Activated CD8-positive, alpha-beta memory T cell treated with anti-CD3 and anti-CD28 coated beads, Interleukin-2, amount 10 ng/mL, durations not matched to agents 7 days and 5 days (primary cell): Measurements from ENCODE around the gene TTPAL. TPM values are rescaled to one million over a fixed set of nuclear protein-coding genes. Genes with fewer than 3 reads are reported as not detected.
A peak's percentile ranks its signal among the peaks of the same experiment; 100 is the strongest.

Experiments
- ATAC-seq: fragments of 150-1000 bp; cut with Tn5 transposase; one replicate; pipeline ENCODE4 v1.10.0; 2021; ENCODE audit warnings: moderate library complexity
- CTCF ChIA-PET: fragments of 350-600 bp; sonication (Branson Sonifier 250); formaldehyde crosslinking; loops from one replicate; lab custom pipeline; 2021; ENCODE audit warnings: antibody characterized with exemption; lab: Charles Lee
- DNase-seq: peaks from one replicate; pipeline ENCODE4 v3.0.0-alpha.2; 2020
- H3K27ac Mint-ChIP-seq: one replicate; pipeline ENCODE4 v1.8.0; 2021; ENCODE audit warnings: mild to moderate bottlenecking, mixed read lengths
- H3K27me3 Mint-ChIP-seq: one replicate; pipeline ENCODE4 v1.8.0; 2021; ENCODE audit warnings: mixed read lengths
- H3K36me3 Mint-ChIP-seq: one replicate; pipeline ENCODE4 v1.8.0; 2021; ENCODE audit warnings: mild to moderate bottlenecking, mixed read lengths
- H3K4me1 Mint-ChIP-seq: one replicate; pipeline ENCODE4 v1.8.0; 2021; ENCODE audit warnings: mixed read lengths
- H3K4me3 Mint-ChIP-seq: one replicate; pipeline ENCODE4 v1.8.0; 2021; ENCODE audit warnings: mild to moderate bottlenecking, moderate library complexity, mixed read lengths
- H3K9me3 Mint-ChIP-seq: one replicate; pipeline ENCODE4 v1.8.0; 2022; ENCODE audit warnings: low read depth, mixed read lengths
- total RNA-seq, 2 experiments: library from RNA; stranded (reverse); gene quantifications; one replicate each; pipeline ENCODE4 v1.2.3, GENCODE V29; 2021

TTPAL gene
- total RNA-seq, 2 experiments from 2014 or later: 16.5 to 23.9 TPM

DNA sequence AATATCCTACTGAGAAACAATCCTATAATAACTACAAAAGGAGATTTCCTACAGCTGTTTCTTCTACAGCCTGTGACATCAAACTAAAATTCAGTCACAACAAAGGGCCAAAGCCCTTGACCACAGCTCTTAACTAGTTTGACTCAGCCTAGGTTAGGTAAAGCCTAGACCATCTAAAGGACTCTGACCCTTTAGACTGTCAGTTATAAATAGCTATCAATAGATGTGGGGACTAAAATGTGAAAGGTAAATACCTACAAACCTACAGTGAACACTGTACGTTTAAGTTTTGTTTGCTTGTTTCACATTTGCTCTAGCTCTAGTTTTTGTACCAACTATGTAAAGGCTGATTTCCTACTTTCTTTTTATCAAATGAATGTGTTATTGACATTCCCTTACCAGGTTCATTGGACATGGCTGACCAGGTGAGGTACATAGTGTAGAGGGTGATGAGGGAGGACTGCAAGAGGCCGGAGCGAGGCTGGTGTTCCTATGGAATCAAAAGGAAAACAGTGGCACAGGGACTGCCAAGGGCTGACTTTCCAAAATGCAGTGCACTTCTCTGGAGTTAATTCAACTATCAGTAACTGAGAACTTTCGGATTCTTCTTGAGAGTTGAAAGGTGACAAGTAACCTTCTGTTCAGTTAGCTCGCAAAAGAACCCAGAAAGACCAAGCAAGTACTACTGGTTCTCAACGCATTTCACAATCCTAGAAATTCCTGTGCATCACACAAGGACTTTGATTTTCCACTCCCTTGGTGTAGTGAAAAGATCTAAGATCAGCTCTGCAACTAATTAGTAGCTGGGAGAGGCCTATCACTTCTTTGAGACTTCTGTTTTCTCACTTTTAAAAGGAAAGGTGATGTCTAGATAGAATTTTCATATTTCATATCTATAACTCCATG, 29.0 kb downstream of the TTPAL start:
- H3K4me1 Mint-ChIP-seq: no peaks in the 10 kb centered on the region

DNA sequence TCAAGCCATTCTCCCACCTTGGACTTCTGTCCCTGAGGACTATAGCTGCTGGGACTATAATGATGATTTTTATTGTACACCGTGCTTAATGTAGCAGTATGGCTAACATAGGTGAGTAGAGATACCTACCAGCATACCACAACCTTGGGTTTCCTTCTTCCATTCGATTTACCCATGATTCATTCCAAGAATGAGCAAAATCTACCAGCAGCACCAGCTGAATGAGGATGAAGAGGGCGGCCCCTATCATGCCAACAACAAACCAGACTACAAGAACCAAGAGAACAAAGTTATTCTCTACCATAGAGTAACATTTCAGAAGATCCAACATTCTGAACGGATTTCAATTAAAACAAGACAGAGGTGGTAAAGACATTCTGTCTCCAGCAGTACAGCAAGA, 34.1 kb downstream of the TTPAL start:
- Mint-ChIP-seq H3K9me3 (no peaks in the 10 kb centered on the region), H3K4me3 (no peak overlapping the region), H3K4me1 (peaks cover 17% of the 10 kb centered on the region), H3K36me3 (peaks cover 36% of the 10 kb centered on the region), H3K27me3 (no peaks in the 10 kb centered on the region), H3K27ac (no peak overlapping the region)
- DNase-seq (no peak), ATAC-seq (no peak)
- CTCF ChIA-PET: interaction anchor here (0.8 to 1.0 kb wide), 3 partner anchors 12 to 176 kb away, joined by 3 to 4 read pairs (median 4); partner anchors contain the start of gene SERINC3

More for the DNA sequence above, 29.0 kb downstream of the TTPAL start:
- H3K27ac Mint-ChIP-seq: no peak overlapping the region
- H3K4me3 Mint-ChIP-seq: no peak overlapping the region
- DNase-seq (no peak), ATAC-seq (no peak)
- H3K36me3 Mint-ChIP-seq: peaks cover 46% of the 10 kb centered on the region
- H3K27me3 Mint-ChIP-seq: no peaks in the 10 kb centered on the region
- no peaks in the 10 kb centered on the region for H3K9me3 Mint-ChIP-seq
- CTCF ChIA-PET: no interaction called here

DNA sequence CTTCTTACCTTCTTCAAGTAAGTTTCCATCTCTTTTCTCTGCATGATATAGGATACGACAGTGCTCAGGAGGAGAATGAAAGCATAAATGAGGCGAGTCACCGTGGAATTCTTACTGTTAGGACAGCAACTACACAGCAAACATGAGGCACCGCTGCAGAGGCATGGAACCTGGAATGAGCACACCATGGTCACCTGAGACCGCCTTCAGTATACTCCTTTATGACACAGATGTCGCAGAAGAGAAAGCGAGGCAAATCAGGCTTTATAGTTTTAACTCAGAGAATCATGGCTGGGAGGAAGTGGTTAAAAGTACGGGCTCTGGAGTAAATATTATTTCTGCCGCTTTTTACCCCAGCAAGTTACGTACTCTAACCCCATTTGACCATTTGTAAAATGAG, 38.2 kb downstream of the TTPAL start:
- Mint-ChIP-seq H3K27me3 (no peaks in the 10 kb centered on the region), H3K27ac (no peak overlapping the region), H3K36me3 (peaks cover 24% of the 10 kb centered on the region), H3K9me3 (no peaks in the 10 kb centered on the region), H3K4me1 (peaks cover 27% of the 10 kb centered on the region), H3K4me3 (no peak overlapping the region)
- DNase-seq: no peak
- CTCF ChIA-PET: no interaction called here
- ATAC-seq: peak; percentile 16

DNA sequence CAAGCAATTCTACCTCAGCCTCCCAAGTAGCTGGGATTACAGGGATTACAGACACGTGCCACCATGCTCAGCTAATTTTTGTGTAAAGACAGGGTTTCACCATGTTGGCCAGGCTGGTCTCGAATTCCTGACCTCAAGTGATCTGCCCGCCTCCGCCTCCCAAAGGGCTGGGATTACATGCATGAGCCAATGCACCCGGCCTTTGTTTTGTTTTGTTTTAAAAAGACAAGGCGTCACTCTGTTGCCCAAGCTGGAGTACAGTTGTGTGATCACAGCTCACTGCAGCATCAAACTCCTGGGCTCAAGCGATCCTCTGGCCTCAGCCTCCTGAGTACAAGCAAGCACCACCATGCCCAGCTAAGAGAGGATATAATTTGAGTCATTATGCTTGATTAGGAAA, 40.8 kb downstream of the TTPAL start:
- Mint-ChIP-seq H3K4me1 (peaks cover 45% of the 10 kb centered on the region), H3K36me3 (peaks cover 13% of the 10 kb centered on the region), H3K9me3 (no peaks in the 10 kb centered on the region), H3K27me3 (no peaks in the 10 kb centered on the region), H3K27ac (no peak overlapping the region), H3K4me3 (no peak overlapping the region)
- no peak for DNase-seq
- no peak for ATAC-seq
- CTCF ChIA-PET: interaction anchor here (1.0 kb wide), 1 partner anchor 317 kb away, joined by 3 read pairs; no protein-coding TSS in a partner anchor

DNA sequence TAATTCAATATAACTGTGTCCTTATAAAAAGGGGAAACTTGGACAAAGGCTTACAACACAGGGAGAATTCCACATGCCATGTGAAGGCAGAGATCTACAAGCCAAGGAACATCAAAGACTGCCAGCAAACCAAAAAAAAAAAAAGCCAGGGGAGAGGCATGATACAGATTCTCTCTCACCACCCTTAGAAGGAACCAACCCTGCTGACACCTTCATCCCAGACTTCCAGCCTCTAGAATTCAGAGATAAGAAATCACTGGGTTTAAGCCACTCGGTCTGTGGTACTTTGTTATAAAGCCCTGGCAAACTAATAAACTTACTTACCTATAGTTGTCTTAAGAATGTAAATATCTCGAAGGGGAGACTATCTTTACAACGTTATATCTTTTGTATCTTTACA, 41.8 kb downstream of the TTPAL start:
- Mint-ChIP-seq H3K36me3 (peaks cover 12% of the 10 kb centered on the region), H3K4me1 (peaks cover 49% of the 10 kb centered on the region), H3K9me3 (no peaks in the 10 kb centered on the region), H3K27me3 (no peaks in the 10 kb centered on the region), H3K27ac (no peak overlapping the region), H3K4me3 (no peak overlapping the region)
- CTCF ChIA-PET: no interaction called here
- DNase-seq (no peak), ATAC-seq (no peak)

DNA sequence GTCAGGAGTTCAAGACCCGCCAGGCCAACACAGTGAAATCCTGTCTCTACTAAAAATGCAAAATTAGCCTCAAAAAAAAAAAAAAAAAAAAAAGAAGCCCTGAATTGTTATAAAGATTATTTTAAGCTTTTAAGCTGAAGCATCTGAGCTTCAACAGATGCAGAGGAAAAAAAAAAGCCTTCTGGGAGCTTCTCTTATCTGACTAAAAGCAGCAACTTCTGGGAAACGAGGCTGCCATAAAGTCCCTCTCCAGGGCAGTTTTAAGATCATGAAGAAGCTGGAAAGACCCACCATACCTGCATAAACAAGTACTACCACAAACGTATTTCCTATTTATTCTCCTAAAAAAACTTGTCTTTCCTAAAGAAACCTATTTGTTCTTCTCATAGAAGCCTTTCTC, 42.6 kb downstream of the TTPAL start:
- DNase-seq (no peak), ATAC-seq (no peak)
- H3K27me3 Mint-ChIP-seq: no peaks in the 10 kb centered on the region
- peaks cover 50% of the 10 kb centered on the region for H3K4me1 Mint-ChIP-seq
- no peak overlapping the region for H3K27ac Mint-ChIP-seq
- H3K4me3 Mint-ChIP-seq: no peak overlapping the region
- CTCF ChIA-PET: no interaction called here
- no peaks in the 10 kb centered on the region for H3K9me3 Mint-ChIP-seq
- H3K36me3 Mint-ChIP-seq: peaks cover 8% of the 10 kb centered on the region

DNA sequence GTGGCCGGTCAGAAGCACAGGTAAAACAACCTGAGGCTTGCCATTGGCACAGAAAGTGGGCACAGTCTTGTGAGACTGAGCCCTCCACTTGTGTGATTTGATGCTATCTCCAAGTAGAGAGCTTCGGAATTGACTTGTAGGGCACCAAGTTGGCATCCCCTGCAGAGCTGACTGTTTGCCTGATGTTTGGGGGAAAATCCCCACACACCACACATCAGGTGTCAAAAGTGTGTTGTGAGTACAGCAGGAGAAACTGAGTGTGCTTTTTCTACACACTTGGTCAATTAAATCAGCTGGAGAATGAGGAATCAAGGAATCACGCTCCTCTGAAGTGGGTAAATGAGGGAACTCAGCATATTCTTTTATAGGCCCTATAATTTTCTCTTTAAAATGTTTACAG, 45.2 kb downstream of the TTPAL start:
- peak overlapping the region; percentile 81 for H3K4me3 Mint-ChIP-seq
- ATAC-seq (no peak), DNase-seq (no peak)
- H3K9me3 Mint-ChIP-seq: no peaks in the 10 kb centered on the region
- peak overlapping the region; percentile 93 for H3K27ac Mint-ChIP-seq
- peaks cover 6% of the 10 kb centered on the region for H3K36me3 Mint-ChIP-seq
- CTCF ChIA-PET: interaction anchor here (1.5 to 1.8 kb wide), 2 partner anchors 90 to 136 kb away, joined by 4 to 11 read pairs; no protein-coding TSS in a partner anchor
- no peaks in the 10 kb centered on the region for H3K27me3 Mint-ChIP-seq
- peaks cover 39% of the 10 kb centered on the region for H3K4me1 Mint-ChIP-seq

DNA sequence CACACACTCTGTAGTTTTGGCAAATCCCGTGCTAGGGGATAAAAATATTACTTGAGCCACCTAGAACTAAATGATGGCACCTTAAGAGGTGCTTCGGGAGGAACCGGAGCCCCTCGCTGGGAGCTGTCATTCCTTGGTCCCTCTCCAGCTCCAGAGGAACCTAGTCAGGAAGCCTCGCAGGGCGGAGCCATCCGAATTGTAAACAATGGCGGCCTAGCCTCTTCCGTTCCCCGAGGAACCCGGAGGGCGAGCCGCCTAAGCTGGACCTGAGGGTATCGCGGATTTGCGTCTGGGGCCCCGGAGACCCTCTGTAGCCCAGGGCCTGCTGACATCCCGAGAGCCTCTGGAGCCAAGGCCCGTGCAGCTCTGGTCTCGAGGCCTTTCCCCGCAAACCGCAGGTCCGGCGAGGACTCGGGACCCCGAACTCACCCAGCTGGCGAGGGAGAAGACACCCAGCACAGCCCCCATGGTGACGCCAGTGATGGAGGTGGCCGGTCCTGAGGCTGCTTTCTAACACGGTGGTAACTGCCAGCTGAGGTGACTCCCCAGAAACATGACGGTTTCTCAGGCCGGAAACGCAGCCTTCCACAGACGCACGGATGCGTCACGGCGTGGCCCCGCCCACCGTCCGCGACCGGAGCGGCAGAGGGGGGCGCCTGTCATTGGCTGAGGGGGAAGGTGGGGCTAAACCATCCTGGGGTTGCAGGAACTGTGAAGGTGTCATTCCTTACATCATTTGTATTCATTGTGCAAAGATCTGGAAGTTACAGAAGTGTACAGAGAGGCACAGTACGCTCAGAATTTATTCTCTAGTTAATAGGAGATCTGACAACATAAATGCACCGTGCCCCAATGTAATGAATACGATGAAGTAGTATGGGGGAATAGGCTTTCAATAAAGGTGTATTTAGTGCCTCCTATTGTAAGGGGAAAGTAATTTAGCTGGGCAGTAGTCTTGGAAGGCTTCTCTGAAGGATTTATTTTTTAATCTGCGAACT, 46.1 kb downstream of the TTPAL start, which contains the start of gene SERINC3:
Gene SERINC3, minus strand, starts transcription at position 587 of the 998 bp plus-strand sequence. Its CDS starts 119 bp downstream, at position 468.
- ATAC-seq: peak; percentile 99
- H3K9me3 Mint-ChIP-seq: no peaks in the 10 kb centered on the region

DNA sequence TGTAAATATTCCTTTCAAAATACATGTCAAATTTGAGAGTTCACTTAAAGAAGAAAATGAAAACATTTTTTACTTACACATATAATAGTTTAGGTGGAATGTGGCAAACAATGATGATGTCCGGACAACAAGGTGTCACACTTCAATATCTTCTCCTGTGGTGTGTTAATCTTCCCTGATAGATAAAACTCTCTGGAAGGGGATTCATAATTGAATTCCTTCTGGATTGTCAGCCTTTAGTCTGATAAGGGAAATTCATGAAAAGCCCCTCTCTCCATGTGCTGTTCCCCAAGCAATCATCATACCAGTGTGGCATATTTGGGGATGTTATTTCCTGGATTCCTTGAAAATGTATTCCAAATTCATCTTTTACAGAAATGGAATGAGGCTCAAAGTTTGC, 47.2 kb downstream of the TTPAL start:
- no peaks in the 10 kb centered on the region for H3K27me3 Mint-ChIP-seq
- CTCF ChIA-PET: interaction anchor here (1.1 to 1.3 kb wide), 2 partner anchors 13 to 15 kb away, joined by 3 to 4 read pairs; no protein-coding TSS in a partner anchor
- peaks cover 33% of the 10 kb centered on the region for H3K4me1 Mint-ChIP-seq
- peaks cover 3% of the 10 kb centered on the region for H3K36me3 Mint-ChIP-seq
- peak overlapping the region; percentile 93 for H3K27ac Mint-ChIP-seq
- no peaks in the 10 kb centered on the region for H3K9me3 Mint-ChIP-seq
- DNase-seq (no peak), ATAC-seq (no peak)
- peak overlapping the region; percentile 81 for H3K4me3 Mint-ChIP-seq

More for the DNA sequence above, 46.1 kb downstream of the TTPAL start, which contains the start of gene SERINC3:
- Mint-ChIP-seq H3K27me3 (no peaks in the 10 kb centered on the region), H3K4me3 (peak within 1 kb of the TSS; percentile 81), H3K4me1 (peaks cover 39% of the 10 kb centered on the region), H3K36me3 (peaks cover 6% of the 10 kb centered on the region), H3K27ac (peak within 1 kb of the TSS; percentile 93)
- CTCF ChIA-PET: interaction anchor here (0.6 to 1.8 kb wide), 10 partner anchors 12 to 305 kb away, joined by 3 to 11 read pairs (median 3); no protein-coding TSS in a partner anchor
- DNase-seq: peak; percentile 98

DNA sequence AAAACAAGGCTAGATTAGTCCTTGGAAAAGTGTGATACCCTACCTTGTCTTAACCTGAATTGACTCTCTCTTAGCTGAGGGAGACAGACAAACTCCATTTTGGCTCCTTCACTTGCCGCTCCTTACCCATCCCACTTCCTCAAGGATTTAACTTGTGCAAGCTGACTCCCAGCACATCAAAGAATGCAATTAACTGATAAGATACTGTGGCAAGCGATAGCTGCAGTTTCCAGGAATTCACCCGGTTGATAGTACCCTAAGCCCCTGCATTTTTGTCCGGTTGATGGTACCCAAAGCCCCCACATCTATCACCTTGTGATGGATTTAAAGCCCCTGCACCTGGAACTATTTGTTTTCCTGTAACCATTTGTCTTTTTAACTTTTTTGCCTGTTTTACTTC, 48.1 kb downstream of the TTPAL start:
- no peak overlapping the region for H3K4me3 Mint-ChIP-seq
- H3K27me3 Mint-ChIP-seq: no peaks in the 10 kb centered on the region
- DNase-seq (no peak), ATAC-seq (no peak)
- H3K27ac Mint-ChIP-seq: no peak overlapping the region
- peaks cover 1% of the 10 kb centered on the region for H3K36me3 Mint-ChIP-seq
- CTCF ChIA-PET: no interaction called here
- H3K9me3 Mint-ChIP-seq: no peaks in the 10 kb centered on the region
- H3K4me1 Mint-ChIP-seq: peaks cover 32% of the 10 kb centered on the region

DNA sequence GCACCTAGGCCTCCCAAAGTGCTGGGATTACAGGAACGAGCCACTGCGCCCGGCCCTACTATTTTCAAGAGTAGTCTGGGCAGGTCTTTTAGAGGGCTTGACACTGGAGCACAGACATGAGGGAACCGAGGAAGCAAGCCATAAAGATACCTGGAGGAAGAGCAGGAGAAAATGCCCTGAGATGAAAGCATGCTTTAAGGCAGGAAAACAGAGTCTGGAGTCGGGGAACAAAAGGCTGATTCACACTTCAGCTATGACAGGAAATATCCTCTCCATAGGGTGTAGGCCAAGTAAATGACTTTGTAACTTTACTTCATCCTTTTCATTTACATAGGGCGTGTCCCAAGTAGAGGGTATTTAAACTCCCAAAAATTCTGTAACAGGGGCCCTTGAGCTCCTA, 50.5 kb downstream of the TTPAL start:
- ATAC-seq: no peak
- no peak for DNase-seq
- H3K27me3 Mint-ChIP-seq: no peaks in the 10 kb centered on the region
- no peak overlapping the region for H3K4me3 Mint-ChIP-seq
- no peak overlapping the region for H3K27ac Mint-ChIP-seq
- H3K9me3 Mint-ChIP-seq: no peaks in the 10 kb centered on the region
- H3K36me3 Mint-ChIP-seq: no peaks in the 10 kb centered on the region
- peaks cover 14% of the 10 kb centered on the region for H3K4me1 Mint-ChIP-seq
- CTCF ChIA-PET: no interaction called here

DNA sequence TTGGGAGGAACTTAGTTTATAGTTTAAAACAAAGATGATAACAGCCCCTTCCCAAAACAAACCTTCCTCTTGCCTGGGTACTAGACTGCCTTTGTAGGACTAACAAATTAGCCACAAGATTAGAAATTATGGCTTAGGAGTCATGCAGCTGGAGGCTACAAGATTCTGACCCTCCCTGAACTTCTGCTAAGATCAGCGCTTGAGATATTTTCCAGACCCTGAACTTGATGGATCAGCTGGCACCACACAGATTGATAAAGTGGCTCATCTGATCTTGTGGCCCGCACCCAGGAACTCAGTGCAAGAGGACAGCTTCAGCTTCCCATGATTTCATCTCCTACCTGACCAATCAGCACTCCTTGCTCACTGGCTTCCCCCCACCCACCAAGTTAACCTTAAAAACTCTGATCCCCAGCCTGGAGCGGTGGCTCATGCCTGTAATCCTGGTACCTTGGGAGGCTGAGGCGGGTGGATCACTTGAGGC, 52.1 kb downstream of the TTPAL start:
- no peak overlapping the region for H3K4me3 Mint-ChIP-seq
- DNase-seq (no peak), ATAC-seq (no peak)
- no peaks in the 10 kb centered on the region for H3K27me3 Mint-ChIP-seq
- CTCF ChIA-PET: no interaction called here
- H3K27ac Mint-ChIP-seq: no peak overlapping the region
- peaks cover 9% of the 10 kb centered on the region for H3K4me1 Mint-ChIP-seq
- H3K36me3 Mint-ChIP-seq: no peaks in the 10 kb centered on the region
- H3K9me3 Mint-ChIP-seq: no peaks in the 10 kb centered on the region

DNA sequence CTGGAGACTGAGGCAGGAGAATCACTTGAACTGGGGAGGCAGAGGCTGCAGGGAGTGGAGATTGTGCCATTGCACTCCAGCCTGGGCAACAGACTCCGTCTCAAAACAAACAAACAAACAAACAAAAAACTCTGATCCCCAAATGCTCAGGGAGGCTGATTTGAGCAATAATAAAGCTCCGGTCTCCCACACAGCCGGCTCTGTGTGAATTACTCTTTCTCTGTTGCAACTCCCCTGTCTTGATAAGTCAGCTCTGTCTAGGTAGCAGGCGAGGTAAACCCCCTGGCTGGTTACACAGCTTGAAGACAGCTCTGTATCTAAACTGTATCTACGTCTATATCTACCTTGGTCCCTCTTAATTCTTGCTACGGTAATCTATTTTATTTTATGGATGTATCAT, 52.6 kb downstream of the TTPAL start:
- DNase-seq (no peak), ATAC-seq (no peak)
- Mint-ChIP-seq H3K9me3 (no peaks in the 10 kb centered on the region), H3K36me3 (no peaks in the 10 kb centered on the region), H3K27ac (no peak overlapping the region), H3K27me3 (no peaks in the 10 kb centered on the region), H3K4me3 (no peak overlapping the region), H3K4me1 (peaks cover 7% of the 10 kb centered on the region)
- CTCF ChIA-PET: no interaction called here
